Uterus (tissue), 2 donors: ENCODE measurements around the gene RBM26.

ENCODE experiments used
- POLR2A ChIP-seq, 2 donors: fragments of 450-650 bp; IDR thresholded peaks; one replicate each; pipeline ENCODE4 v1.6.1; 2016; ENCODE audit warnings: antibody characterized with exemption in 2 of 2, mild to moderate bottlenecking in 1 of 2, moderate library complexity in 1 of 2
- TF ChIP-seq, protein P1 (sequence below), 4 experiments: fragments of 200-600 bp in 2 of 4; fragments of 450-650 bp in 2 of 4; sonication (generic) in 2 of 4; IDR thresholded peaks; one replicate each; pipeline ENCODE4 v1.5.1; 2016 to 2019; ENCODE audit warnings: antibody characterized with exemption in 4 of 4, mild to moderate bottlenecking in 2 of 4, moderate library complexity in 1 of 4

DNA sequence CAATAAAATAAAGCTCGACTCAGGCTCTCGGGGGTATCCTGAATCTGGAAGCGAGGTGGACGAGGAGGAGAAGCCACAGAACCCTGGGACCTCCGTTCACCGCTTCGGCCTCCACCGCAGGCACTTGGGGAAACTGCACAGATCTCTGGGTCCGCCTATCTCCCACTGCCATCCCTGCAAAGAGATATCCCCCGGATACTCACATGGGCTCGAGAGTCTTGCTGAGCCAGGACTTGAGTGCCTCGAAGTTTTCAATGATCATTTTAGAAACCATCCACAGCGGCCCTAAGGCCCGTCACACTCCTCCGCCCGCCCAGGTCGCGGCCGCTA is 589 bp downstream of the RBM26 start:
- no peak for TF ChIP-seq POLR2A (IDR thresholded peaks at IDR 0.05)
- TF ChIP-seq, protein P1, sequence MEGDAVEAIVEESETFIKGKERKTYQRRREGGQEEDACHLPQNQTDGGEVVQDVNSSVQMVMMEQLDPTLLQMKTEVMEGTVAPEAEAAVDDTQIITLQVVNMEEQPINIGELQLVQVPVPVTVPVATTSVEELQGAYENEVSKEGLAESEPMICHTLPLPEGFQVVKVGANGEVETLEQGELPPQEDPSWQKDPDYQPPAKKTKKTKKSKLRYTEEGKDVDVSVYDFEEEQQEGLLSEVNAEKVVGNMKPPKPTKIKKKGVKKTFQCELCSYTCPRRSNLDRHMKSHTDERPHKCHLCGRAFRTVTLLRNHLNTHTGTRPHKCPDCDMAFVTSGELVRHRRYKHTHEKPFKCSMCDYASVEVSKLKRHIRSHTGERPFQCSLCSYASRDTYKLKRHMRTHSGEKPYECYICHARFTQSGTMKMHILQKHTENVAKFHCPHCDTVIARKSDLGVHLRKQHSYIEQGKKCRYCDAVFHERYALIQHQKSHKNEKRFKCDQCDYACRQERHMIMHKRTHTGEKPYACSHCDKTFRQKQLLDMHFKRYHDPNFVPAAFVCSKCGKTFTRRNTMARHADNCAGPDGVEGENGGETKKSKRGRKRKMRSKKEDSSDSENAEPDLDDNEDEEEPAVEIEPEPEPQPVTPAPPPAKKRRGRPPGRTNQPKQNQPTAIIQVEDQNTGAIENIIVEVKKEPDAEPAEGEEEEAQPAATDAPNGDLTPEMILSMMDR (IDR thresholded peaks at IDR 0.05), result no peak
